Measurements from ENCODE around the gene LEP. TPM values are rescaled to one million over a fixed set of nuclear protein-coding genes. Genes with fewer than 3 reads are reported as not detected.

The LEP gene
- total and polyA plus RNA-seq, 12 donors: under 0.01 to 0.98 (median 0.34) TPM; not detected in 3

- DNase-seq: no peak
- H3K9me3 ChIP-seq (replicated peaks in 1 of 3): no peaks in the 10 kb centered on the region
- H3K4me1 ChIP-seq (replicated peaks in 1 of 2): peaks cover 0 to 2% of the 10 kb centered on the region in 2 donors
- TF ChIP-seq POLR2A (IDR thresholded peaks at IDR 0.05): no peak
- TF ChIP-seq, protein P1, sequence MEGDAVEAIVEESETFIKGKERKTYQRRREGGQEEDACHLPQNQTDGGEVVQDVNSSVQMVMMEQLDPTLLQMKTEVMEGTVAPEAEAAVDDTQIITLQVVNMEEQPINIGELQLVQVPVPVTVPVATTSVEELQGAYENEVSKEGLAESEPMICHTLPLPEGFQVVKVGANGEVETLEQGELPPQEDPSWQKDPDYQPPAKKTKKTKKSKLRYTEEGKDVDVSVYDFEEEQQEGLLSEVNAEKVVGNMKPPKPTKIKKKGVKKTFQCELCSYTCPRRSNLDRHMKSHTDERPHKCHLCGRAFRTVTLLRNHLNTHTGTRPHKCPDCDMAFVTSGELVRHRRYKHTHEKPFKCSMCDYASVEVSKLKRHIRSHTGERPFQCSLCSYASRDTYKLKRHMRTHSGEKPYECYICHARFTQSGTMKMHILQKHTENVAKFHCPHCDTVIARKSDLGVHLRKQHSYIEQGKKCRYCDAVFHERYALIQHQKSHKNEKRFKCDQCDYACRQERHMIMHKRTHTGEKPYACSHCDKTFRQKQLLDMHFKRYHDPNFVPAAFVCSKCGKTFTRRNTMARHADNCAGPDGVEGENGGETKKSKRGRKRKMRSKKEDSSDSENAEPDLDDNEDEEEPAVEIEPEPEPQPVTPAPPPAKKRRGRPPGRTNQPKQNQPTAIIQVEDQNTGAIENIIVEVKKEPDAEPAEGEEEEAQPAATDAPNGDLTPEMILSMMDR (IDR thresholded peaks at IDR 0.05): no peak
- no peak overlapping the region for H3K4me3 ChIP-seq
- intact Hi-C loops (cut with DNase I): no loop called here
- no peak overlapping the region for H3K27ac ChIP-seq
- H3K27me3 ChIP-seq: peaks cover 10% of the 10 kb centered on the region
- H3K36me3 ChIP-seq (replicated peaks in 1 of 2): no peaks in the 10 kb centered on the region
- 91 to 100% (median 98%) methylated on average over 1 of the region's 1 CpG for WGBS, 4 donors
Measured at GRCh38 chr7:128214463-128214862, 26.6 kb upstream of the LEP start.

DNA sequence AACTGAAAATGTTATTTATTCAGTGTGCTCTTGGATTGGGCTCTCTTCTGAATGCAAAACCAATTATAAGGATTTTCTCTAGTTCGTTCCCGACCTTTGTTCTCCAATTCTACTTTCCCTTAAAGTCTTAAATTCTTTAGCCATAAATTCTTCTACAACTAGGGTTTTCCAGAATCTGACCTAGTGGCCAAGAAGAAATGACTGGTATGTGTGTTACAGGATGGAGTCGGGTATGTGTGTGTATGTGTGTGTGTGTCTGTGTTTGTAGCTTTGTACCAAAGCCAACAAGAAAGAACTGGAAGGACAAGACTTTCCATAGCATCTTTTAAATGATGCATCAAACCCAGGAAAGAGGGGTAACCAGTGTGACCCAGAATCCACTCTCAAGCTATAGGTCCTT, 25.8 kb upstream of the LEP start:
- H3K4me3 ChIP-seq: no peak overlapping the region
- H3K9me3 ChIP-seq (replicated peaks in 1 of 3): no peaks in the 10 kb centered on the region
- DNase-seq: no peak
- no peak overlapping the region for H3K27ac ChIP-seq
- no peaks in the 10 kb centered on the region for H3K36me3 ChIP-seq (replicated peaks in 1 of 2)
- intact Hi-C loops (cut with DNase I): no loop called here
- H3K27me3 ChIP-seq: peaks cover 7% of the 10 kb centered on the region
- no peaks in the 10 kb centered on the region for H3K4me1 ChIP-seq (replicated peaks in 1 of 2)
- WGBS, 4 donors: 66 to 81% (median 72%) methylated on average over 3 of the region's 3 CpGs
- TF ChIP-seq, protein P1 (IDR thresholded peaks at IDR 0.05): no peak
- TF ChIP-seq POLR2A (IDR thresholded peaks at IDR 0.05): no peak

DNA sequence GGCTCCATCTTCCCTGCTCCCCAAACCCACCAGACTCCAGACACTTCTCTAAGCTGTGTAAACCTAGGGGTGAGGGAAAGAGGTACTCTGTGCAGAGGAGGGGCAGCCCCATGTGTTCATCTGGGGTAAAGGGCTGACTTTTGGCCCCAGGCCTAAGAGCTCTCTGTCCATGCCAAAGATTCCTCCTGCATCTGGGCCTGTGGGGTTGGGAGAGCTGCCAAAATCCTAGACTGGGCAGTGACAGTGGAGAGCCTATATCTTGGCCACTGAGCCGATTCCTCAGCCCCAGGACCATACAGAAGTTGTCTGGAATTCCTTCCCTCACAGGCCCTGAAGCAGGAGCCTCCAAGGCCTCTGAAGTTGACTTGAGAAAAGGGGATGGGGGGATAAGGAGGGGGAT, 25.3 kb upstream of the LEP start:
- Histone ChIP-seq H3K27me3 (peaks cover 3% of the 10 kb centered on the region), H3K9me3 (replicated peaks in 1 of 3) (no peaks in the 10 kb centered on the region), H3K36me3 (replicated peaks in 1 of 2) (no peaks in the 10 kb centered on the region), H3K27ac (no peak overlapping the region), H3K4me1 (replicated peaks in 1 of 2) (no peaks in the 10 kb centered on the region), H3K4me3 (no peak overlapping the region)
- intact Hi-C loops (cut with DNase I): no loop called here
- TF ChIP-seq, protein P1 (IDR thresholded peaks at IDR 0.05): no peak
- no peak for TF ChIP-seq POLR2A (IDR thresholded peaks at IDR 0.05)
- DNase-seq: no peak
- WGBS, 4 donors: 67 to 100% (median 83%) methylated on average over 1 of the region's 1 CpG

DNA sequence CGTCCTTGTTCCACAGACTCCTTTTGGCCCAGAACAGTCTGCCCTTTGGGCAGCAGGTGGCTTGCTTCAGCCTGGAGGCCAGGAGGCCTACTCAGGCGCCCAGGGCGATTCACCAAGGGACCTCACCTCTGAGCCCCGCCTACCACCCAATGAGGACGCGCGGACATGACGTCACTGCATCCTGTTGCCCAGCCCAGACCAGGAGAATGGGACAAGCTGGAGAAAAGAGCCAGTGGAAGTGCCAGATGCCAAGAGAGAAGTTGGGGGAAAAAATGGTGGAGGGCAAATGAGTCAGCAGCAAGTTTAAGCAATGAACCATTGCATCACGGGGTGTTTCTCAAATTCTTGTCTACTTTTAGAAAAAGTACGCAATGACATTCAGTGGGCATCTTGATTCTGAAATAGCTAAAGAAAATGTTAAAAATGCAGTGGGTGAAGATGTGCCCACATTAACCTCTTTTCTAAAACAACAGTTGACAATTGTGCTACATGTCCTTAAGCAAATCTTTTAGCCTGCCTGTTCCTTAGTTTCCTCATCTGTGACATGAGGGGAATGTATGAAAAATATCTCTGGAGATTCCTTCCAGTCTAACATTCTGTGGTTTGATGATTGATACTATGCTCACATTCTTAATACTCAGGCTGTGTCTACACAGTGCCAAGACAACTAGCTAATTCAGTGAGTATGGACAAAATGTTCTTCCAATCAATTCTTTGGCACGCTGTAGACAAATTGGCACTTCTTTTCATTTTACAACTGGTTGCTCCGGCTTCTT, 23.9 kb upstream of the LEP start:
- no peak overlapping the region for H3K27ac ChIP-seq
- peak in 1 of 7 donors; percentile 45 for DNase-seq
- no peak overlapping the region for H3K4me3 ChIP-seq
- H3K36me3 ChIP-seq (replicated peaks in 1 of 2): no peaks in the 10 kb centered on the region
- intact Hi-C loops (cut with DNase I): no loop called here
- no peak for TF ChIP-seq POLR2A (IDR thresholded peaks at IDR 0.05)
- TF ChIP-seq, protein P1 (IDR thresholded peaks at IDR 0.05): no peak
- WGBS, 4 donors: 77 to 85% (median 81%) methylated on average over 12 of the region's 12 CpGs
- no peaks in the 10 kb centered on the region for H3K27me3 ChIP-seq
- H3K4me1 ChIP-seq (replicated peaks in 1 of 2): no peaks in the 10 kb centered on the region
- H3K9me3 ChIP-seq (replicated peaks in 1 of 3): no peaks in the 10 kb centered on the region

Measured in adrenal gland (tissue), 12 donors.